HG03280 (cell line): ENCODE results near the gene CENPU.

Source experiments
- ATAC-seq: cut with Tn5 transposase; IDR thresholded peaks from one replicate; pipeline ENCODE4 v1.9.1; 2021; ENCODE audit warnings: mild to moderate bottlenecking, moderate library complexity; ENCODE audit not compliant: unreplicated experiment

Gene CENPU

DNA sequence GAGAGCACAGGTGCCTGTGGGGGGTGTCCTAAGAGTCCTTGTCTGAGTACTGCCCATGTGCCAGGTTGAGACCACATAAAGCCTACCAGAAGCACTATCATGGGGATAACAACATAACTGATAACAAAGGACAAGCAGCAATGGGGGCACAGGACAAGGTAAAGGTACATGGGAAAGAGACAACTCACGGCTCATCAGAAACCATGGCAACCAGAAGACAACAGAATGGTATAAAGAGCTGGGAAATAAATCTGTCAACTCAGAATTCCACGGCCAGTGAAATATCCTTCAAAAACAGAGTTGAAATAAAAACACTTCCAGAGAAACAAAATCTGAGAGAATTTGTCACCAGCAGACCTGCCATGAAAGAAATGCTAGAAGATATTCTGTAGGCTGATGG is 20.0 kb downstream of the CENPU start:
- ATAC-seq = no peak

DNA sequence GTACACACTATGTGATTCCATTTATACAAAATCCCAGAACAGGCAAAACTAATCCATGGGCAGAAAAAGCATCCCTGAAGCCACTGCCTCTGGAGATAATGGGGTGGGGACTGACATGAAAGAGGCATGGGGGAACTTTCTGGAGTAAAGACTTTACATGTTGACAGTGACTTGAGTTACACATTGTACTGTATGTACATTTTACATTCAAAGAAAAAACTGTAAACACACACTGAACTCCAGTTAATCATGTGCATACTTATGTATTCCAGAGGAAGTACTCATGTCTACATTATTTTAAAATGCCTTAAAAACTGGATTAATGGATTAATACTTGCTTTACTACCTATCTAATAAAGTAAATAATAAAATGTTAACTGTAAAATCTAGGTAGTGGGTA is 21.6 kb downstream of the CENPU start:
- ATAC-seq = no peak

DNA sequence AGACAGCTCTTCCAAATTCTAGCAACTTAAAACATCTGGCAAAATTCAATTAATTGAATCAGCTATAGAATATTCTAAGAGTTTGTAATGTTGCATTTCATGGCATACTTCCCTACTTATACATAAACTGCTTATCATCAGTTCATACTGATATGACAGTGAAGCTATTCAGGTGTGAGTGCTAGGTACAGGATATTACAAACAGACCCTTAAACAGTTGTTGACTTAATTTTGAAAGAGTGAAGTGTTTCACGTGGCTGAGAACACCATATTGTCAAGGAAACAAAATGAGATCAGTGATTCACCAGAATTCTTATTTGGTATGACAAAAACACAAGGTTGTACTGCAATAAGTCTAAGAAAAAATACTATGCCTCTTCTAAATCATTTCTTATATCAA is 27.4 kb downstream of the CENPU start:
- ATAC-seq = no peak

DNA sequence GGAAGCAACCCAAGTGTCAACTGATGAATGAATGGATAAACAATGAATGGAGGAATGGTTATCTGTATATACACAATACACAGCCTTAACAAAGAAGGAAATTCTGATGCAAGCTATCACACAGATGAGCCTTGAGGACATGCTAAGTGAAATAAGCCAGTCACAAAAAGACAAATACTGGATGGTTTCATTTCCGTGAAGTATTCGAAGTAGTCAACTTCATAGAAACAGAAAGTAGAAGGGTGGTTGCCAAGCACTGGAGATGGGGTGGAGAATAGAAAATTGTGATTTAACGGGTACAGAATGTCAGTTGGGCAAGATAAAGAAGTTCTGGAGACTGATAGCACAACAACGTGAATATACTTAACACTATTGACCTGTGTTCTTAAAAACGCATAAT is 28.2 kb downstream of the CENPU start:
- ATAC-seq = no peak

DNA sequence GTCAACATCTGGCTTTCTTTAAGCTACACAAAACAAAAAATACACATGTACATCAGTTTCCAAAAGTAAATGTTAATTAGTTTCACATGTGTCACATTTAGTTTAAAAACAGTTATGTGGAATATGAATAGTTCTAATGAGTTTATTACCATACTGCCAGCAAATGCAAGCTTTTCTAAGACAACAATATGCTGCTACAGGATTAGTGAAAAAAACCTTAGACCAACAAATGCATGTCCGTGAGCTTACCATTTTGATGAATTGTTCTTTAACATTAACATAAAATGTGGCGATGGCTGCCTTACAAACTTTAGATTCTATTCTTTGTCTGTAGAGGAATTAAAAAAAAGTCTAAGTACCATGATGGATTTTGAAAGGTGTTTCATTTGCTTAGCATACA is 31.8 kb downstream of the CENPU start:
- ATAC-seq = no peak

DNA sequence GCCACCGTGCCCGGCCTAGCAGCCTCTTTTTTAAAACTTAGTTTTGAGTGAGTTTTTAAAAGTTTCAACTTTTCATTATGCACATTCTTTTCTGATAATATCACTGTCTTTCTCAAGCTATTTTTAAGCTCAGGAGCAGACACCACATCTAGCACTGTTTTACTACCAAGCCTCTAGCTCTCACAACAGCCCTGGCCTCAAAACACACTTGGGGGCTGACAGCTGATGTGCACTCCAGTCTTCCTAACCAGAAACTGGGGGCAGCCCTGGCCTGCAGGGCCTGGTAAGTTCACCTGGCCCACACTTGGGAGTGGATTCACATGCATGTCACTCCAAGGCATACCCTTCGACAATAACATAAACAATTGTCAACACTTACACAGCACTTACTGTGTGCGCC is 34.0 kb downstream of the CENPU start:
- ATAC-seq = no peak

DNA sequence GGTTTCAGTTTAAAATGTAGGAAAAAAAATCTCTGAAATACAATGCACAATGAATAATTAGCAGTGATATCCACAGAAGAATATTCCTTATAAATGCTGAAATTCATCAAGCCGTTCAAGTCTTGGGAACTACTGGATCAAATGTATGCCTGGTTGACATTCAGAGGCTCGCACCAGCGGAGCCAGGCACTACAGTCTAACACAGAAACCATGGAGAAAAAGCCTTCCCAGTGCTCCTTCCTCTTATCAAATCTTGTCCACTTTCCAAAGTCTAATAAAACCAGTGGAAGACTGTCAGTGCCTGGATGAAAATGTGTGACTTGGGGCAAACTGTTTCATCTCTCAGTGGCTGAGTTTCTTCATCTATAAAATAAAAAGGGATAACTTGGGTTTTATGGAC is 35.9 kb downstream of the CENPU start:
- no peak for ATAC-seq

DNA sequence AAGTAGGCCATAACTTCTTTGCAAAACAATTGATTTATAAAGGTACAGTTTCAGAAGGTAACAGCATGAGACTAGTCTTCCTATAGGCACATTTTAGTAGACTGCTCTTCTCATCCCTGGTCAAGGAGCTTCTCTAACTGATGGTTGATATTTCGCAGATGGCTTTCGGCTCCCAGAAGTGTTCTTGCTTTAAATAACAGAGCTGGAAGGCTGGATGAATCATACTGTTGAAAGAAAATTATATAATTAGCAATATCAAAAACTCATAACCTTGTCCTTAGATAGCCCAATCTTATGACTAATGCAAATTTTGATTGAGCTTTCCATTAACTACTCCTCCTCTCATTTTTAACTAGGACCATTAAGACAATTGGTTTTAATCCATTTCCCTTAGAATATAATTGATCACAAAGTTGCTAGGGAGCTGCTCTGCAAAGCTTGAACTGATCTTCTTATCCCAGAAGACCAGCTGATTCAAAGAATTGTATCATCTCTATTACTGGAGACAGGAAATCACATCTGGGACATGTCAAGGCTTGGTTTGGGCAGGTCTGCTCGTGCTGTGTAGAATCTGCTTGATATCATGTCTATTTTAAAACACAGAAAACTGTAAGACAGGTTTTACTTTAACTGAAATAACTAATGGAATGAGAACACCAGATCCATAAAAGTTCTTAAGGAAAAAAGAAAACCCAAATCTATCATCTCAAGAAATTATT is 38.6 kb downstream of the CENPU start:
- no peak for ATAC-seq

DNA sequence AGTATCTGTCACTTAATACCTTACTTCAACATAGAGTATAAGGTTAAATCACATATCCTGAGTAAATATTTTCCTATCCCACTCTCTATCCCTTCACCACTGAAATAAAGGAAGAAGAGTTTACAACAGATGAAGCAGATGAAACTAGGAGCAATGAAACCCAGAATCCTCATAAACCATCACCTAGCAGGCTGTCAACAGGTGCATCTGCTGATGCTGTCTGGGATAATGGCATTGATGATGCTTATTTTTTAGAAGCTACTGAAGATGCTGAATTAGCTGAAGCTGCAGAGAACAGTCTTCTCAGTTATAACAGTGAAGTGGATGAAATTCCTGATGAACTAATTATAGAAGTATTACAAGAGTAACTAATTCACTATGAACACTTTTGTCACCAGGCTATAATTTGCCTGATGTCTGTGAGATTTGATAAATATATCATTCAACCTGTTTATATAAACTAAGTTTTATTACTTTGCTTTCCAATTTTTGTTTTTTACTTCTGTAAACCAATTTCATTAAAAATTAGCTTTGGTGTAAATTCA is 39.4 kb downstream of the CENPU start:
- ATAC-seq = no peak

DNA sequence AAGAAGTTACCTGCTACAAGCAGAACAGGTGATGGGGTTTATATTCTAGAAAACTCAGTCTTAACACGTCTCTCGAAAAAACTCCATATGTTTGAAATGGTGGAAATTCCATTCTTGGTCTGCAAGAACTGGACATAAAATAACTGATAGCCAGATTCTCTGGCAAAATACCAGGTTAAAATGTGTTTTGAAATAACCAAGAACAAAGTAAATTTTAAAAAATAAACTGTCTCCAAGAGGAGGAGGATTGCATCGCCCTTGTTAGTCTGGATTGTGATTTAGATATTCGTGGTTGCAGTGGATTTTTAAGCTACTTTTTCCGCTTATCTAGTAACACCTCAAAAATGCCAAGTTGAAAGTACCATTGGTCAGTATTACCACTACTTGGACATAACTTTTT is 40.8 kb downstream of the CENPU start:
- no peak for ATAC-seq

DNA sequence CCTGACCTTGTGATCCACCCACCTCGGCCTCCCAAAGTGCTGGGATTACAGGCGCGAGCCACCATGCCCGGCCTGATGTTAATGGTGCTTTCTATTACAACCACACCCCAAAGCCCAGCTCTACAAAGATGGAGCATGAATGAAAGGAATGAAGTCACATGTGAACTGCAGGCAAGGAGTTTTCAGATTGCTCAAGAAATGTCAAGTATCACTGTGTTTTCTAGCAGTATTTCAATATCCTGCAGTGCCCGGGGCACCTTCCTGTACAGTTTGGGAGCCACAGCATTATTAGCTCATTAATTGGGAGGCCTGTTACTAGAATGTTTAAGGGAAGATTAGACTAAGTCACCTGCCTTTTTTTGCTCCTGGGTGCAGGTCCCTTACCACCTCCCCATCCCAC is 44.2 kb downstream of the CENPU start:
- no peak for ATAC-seq

DNA sequence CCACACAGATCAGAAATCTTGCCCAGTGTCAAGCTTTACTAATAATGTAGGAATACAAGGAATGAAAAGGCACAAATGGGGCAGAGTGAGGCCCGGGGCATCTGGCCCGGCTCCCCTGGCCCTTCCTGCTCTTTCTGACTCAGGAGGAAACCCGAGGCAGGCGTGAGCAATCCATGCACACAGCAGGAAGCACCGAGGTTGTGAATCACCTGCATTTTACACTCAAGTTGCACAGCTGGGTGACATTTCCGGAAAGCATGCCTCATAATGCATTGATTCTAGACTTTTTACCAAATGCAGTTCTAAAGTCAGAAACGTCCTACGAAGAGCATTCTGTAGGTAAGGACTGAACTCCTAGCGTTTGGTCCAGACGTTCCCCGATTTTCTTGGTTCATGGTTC is 45.4 kb downstream of the CENPU start:
- no peak for ATAC-seq

DNA sequence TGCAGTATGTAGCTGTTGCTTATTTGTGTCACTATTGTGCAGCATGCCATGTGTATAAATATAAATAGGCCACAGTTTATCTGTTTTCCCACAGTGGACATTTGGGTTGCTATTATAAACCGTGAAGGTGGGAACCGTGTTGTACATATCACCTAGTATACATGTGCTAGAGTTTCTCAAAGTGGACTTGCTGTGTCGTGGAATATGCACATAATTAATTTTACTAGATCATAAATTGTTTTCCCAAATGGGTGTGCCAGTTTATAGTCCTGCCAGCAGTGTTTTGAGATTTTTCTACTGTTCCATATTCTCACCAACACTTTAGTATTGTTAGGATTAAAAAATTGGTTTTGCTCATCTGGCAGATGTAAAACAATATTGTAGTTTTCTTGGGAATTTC is 45.9 kb downstream of the CENPU start:
- no peak for ATAC-seq

DNA sequence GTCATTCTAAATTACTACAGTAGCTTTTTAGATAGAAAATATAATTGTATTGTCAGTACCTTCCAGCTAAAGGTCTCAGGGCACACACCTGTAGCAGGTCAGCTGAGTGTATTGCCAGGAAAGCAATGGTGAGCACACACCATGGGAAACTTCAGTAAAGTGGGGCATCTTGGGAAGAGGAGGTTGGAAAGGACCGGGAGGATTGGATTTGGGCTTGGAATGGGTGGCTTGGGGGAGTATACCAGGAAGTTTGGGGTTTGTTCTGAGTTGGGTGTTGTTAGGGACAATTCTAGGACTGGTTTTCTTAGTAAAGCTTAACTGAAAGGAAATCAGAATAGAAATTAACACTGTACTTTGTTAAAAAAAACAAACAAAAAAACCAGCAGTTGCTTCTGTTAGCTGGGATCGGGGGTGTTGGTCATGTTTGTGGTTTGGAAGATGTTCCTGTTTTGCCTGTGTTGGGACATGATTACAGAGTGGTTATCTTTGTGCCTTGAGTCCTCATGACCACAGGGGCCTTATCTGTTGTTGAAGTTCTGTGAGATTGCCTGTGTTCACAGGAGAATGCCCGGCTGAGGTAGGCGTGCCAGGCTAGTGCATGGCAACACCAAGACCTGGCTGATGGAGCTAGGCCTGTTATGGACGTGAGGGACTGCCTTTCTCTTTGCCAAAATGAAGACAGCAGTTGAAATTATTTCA is 49.3 kb downstream of the CENPU start:
- ATAC-seq = no peak

DNA sequence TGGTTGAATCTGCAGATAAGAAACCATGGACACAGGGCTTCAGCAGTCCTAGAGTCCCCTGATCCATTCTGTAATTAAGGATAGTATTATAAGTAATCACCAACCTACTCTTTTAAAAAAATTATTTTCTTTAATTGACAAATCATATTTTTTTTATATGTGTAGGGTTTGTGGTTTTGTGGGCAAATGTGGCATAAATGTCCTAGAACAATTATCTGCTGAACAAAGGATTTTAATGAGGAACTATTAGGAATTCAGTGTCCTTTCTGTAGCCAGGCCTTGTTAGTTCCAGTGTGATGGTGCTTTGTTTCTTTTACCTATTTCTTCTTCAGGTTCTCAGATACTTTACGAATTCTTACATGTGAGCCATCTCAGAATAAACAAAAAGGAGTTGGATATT is 52.0 kb downstream of the CENPU start:
- no peak for ATAC-seq

DNA sequence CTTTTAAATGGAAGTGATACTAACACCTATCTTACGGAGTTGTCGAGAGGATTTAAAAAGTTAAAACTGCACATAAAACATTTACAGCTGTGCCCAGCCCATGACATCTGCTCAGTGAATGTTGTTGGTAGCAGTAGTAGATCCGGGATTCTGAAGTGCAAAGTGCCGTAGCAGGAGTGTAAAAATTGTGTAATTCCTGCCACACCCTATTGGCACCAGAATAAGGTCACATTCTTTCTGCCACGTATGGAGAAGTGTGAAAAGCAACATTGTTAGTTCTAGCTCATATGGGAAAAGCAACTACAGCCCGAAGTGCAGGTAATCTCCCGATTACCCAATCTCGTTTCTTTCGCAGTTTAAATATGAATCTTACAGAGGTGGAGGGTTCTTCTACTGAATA is 53.2 kb downstream of the CENPU start:
- ATAC-seq = no peak

DNA sequence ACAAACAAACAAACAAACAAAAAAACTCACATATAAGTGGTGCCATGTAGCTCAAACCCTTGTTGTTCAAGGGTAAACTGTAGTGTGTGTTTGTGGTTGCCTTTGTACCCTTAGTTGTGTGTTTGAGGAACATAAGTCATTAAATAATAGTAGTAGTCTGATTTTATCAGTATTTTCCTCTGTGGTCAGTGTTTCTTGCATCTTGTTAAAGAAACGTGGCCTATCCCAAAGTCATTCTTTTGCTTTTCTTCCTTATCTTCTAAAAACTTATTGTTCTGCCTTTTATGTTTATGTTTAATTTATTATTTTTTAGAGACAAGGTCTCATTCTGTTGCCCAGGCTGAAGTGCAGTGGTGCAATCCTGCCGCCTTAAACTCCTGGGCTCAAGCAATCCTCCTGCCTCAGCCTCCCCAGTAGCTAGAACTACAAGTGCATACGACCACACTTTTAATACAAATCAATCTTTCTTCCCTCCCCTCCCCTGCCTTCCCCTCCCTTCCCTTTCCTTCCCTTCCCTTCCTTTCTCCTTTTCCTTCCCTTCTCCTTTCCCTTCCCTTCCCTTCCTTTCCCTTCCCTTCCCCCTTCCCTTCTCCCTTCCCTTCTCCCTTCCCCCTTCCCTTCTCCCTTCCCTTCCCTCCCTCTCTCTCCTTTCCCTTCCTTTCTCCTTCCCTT is 57.9 kb downstream of the CENPU start:
- no peak for ATAC-seq

DNA sequence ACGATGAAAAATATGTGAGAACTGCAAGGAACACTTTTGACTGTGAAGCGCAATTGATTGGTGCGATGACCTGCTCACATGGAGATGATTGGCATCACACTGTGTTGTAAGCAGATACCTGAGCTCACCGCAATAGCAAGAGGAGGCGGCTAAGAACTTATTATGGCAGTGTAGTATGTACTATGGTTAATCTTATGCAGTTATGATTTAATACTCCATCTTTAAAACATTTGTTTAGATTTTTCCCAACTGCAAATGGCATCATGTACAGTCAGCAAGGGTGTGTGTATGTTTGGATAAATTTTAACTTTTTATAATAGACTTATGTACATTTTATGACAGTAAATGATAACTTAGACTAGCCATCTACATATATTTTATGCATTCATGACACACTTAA is 58.9 kb downstream of the CENPU start:
- no peak for ATAC-seq

DNA sequence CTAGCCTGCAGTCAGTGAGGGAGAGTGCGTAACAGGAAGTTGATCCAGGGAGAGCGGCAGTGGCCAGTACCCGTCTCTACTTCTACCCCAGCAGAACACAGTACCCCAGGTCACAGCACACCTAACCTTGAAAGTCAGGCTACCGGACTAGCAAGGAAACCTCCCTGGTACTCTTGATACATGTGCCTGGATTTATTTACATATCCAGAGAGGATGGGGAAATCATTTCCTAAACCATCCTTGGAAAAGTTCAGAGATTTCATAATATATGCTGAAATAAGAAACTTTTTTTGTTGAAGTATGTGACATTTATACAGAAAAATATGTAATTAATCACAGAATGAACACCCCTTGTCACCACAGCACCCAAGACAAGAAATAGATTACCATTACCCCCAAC is 59.9 kb downstream of the CENPU start:
- ATAC-seq = no peak

DNA sequence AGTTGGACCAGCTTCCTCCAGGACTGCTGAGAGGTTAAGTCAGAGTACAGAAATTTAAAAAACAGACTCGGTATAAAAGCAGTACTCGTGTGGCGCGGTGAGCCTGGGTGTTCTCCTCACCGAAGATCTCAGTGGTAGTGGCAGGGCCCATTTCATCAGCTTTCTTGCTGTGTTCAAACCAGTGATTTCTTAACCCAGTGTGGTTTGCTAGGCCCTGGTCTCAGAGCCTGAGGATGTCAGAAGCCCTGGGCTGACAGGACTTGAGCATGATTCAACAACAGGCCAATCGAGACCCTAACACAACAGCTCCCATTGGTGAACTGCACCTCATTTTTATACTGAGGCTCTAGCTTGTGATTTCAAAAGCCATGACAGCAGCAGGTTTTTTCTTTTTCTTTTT is 61.2 kb downstream of the CENPU start:
- ATAC-seq = no peak

DNA sequence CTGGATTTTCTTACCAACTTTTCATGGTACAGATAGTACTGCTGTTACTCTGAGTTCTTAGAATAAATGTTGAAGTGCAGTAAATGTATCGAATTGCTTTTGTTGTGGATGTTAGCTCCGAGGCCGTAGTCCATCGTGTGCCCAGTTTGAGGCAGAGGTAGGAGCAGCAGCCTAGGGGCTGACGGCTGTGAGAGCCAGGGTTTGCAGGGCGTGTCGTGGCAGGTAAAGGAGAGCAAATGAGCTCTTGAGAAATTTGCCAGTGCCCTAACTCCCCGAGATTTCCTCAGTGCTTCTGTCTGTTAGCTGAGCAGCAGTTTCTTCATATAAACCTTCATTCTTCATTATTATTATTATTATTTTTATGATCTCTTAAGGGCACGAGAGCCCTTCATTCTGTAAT is 62.8 kb downstream of the CENPU start:
- no peak for ATAC-seq

DNA sequence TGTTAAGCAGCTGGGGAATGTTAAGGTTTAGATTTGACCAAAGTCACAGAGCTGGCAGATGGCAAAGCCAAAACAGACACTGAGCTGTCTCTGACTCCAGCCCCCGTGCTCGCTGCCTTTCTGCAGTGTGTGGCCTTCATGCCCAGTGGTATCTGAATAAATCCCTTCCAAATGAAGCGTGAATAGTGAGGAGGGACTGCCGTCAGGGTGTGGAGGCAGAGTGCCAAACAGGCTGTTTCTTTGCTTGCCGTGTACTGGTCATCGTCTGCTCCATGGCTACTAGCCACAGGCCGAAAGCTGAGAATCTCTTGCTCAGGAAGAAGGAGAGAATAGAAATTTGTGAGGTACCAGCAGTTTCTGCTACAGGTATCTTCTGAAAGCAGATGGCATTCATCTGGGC is 64.6 kb downstream of the CENPU start:
- ATAC-seq = no peak
